ENCODE results near the gene ARHGEF12.

Gene ARHGEF12

GRCh38 chr11:120385655-120386054, 49.4 kb downstream of the ARHGEF12 start:
- no peak for DNase-seq (ENCODE audit: low read depth)

GRCh38 chr11:120386318-120386717, 50.1 kb downstream of the ARHGEF12 start:
- no peak for DNase-seq (ENCODE audit: low read depth)

GRCh38 chr11:120386774-120387371, 50.7 kb downstream of the ARHGEF12 start:
- no peak for DNase-seq (ENCODE audit: low read depth)

- DNase-seq (ENCODE audit: low read depth): no peak
Observed at GRCh38 chr11:120388261-120388660, 52.0 kb downstream of the ARHGEF12 start.

GRCh38 chr11:120389693-120390584, 53.7 kb downstream of the ARHGEF12 start:
- no peak for DNase-seq (ENCODE audit: low read depth)

- DNase-seq (ENCODE audit: low read depth): no peak
Observed at GRCh38 chr11:120390585-120390922, 54.3 kb downstream of the ARHGEF12 start.

GRCh38 chr11:120391292-120391691, 55.1 kb downstream of the ARHGEF12 start:
- DNase-seq (ENCODE audit: low read depth): no peak

GRCh38 chr11:120391854-120392253, 55.6 kb downstream of the ARHGEF12 start:
- DNase-seq (ENCODE audit: low read depth): no peak

GRCh38 chr11:120392314-120392713, 56.1 kb downstream of the ARHGEF12 start:
- no peak for DNase-seq (ENCODE audit: low read depth)

- no peak for DNase-seq (ENCODE audit: low read depth)
Observed at GRCh38 chr11:120392793-120393192, 56.6 kb downstream of the ARHGEF12 start.

GRCh38 chr11:120394119-120394518, 57.9 kb downstream of the ARHGEF12 start:
- DNase-seq (ENCODE audit: low read depth): no peak

GRCh38 chr11:120395778-120396177, 59.6 kb downstream of the ARHGEF12 start:
- DNase-seq (ENCODE audit: low read depth): no peak

GRCh38 chr11:120398132-120398531, 61.9 kb downstream of the ARHGEF12 start:
- DNase-seq (ENCODE audit: low read depth): no peak

- no peak for DNase-seq (ENCODE audit: low read depth)
Observed at GRCh38 chr11:120399307-120399706, 63.1 kb downstream of the ARHGEF12 start.

- DNase-seq (ENCODE audit: low read depth): no peak
Observed at GRCh38 chr11:120400564-120401364, 64.6 kb downstream of the ARHGEF12 start.

- DNase-seq (ENCODE audit: low read depth): no peak
Observed at GRCh38 chr11:120401506-120401905, 65.3 kb downstream of the ARHGEF12 start.

- DNase-seq (ENCODE audit: low read depth): no peak
Observed at GRCh38 chr11:120403966-120404365, 67.8 kb downstream of the ARHGEF12 start.

GRCh38 chr11:120404495-120404894, 68.3 kb downstream of the ARHGEF12 start:
- no peak for DNase-seq (ENCODE audit: low read depth)

- DNase-seq (ENCODE audit: low read depth): no peak
Observed at GRCh38 chr11:120409655-120410054, 73.4 kb downstream of the ARHGEF12 start.

- DNase-seq (ENCODE audit: low read depth): no peak
Observed at GRCh38 chr11:120410622-120411380, 74.6 kb downstream of the ARHGEF12 start.

GRCh38 chr11:120413480-120413879, 77.3 kb downstream of the ARHGEF12 start:
- no peak for DNase-seq (ENCODE audit: low read depth)

GRCh38 chr11:120420572-120420971, 84.4 kb downstream of the ARHGEF12 start:
- no peak for DNase-seq (ENCODE audit: low read depth)

All from stimulated activated CD8-positive, alpha-beta memory T cell treated with anti-CD3 and anti-CD28 coated beads, Interleukin-12 subunit alpha, Interleukin-12 subunit beta, amount 100 ng/mL, for 1 hour (primary cell).